Measurements from ENCODE around the gene DCLK1. TPM values are rescaled to one million over a fixed set of nuclear protein-coding genes. Genes with fewer than 3 reads are reported as not detected.

Gene DCLK1
- total RNA-seq, 2 experiments from 2014 or later = not detected

GRCh38 chr13:36057041-36057440, 74.1 kb downstream of the DCLK1 start:
- H3K27ac Mint-ChIP-seq = no peak overlapping the region
- H3K4me1 Mint-ChIP-seq (ENCODE audit: low read depth) = no peaks in the 10 kb centered on the region
- CTCF ChIA-PET = no interaction called here

GRCh38 chr13:36055366-36055765, 75.8 kb downstream of the DCLK1 start:
- Mint-ChIP-seq H3K9me3 (ENCODE audit: insufficient read depth) (no peaks in the 10 kb centered on the region), H3K4me3 (no peak overlapping the region), H3K36me3 (ENCODE audit: low read depth) (no peaks in the 10 kb centered on the region), H3K27me3 (ENCODE audit: low read depth) (no peaks in the 10 kb centered on the region), H3K27ac (no peak overlapping the region), H3K4me1 (ENCODE audit: low read depth) (no peaks in the 10 kb centered on the region)
- POLR2A ChIA-PET = no interaction called here
- CTCF ChIA-PET = no interaction called here
- no peak for ATAC-seq
- no peak for DNase-seq

More at GRCh38 chr13:36057041-36057440, 74.1 kb downstream of the DCLK1 start:
- ATAC-seq (no peak), DNase-seq (no peak)
- no peaks in the 10 kb centered on the region for H3K36me3 Mint-ChIP-seq (ENCODE audit: low read depth)
- POLR2A ChIA-PET = no interaction called here
- no peaks in the 10 kb centered on the region for H3K9me3 Mint-ChIP-seq (ENCODE audit: insufficient read depth)
- H3K4me3 Mint-ChIP-seq = no peak overlapping the region
- H3K27me3 Mint-ChIP-seq (ENCODE audit: low read depth) = no peaks in the 10 kb centered on the region

GRCh38 chr13:36054041-36054440, 77.1 kb downstream of the DCLK1 start:
- POLR2A ChIA-PET = no interaction called here
- ATAC-seq = no peak

GRCh38 chr13:36051082-36051481, 80.1 kb downstream of the DCLK1 start:
- Mint-ChIP-seq H3K27me3 (ENCODE audit: low read depth) (no peaks in the 10 kb centered on the region), H3K36me3 (ENCODE audit: low read depth) (no peaks in the 10 kb centered on the region), H3K4me3 (no peak overlapping the region), H3K9me3 (ENCODE audit: insufficient read depth) (no peaks in the 10 kb centered on the region), H3K27ac (no peak overlapping the region), H3K4me1 (ENCODE audit: low read depth) (no peaks in the 10 kb centered on the region)
- ChIA-PET CTCF (no interaction called here), POLR2A (no interaction called here)
- DNase-seq (no peak), ATAC-seq (no peak)

More at GRCh38 chr13:36054041-36054440, 77.1 kb downstream of the DCLK1 start:
- CTCF ChIA-PET = no interaction called here
- Mint-ChIP-seq H3K4me1 (ENCODE audit: low read depth) (no peaks in the 10 kb centered on the region), H3K4me3 (no peak overlapping the region), H3K36me3 (ENCODE audit: low read depth) (no peaks in the 10 kb centered on the region), H3K27ac (no peak overlapping the region), H3K27me3 (ENCODE audit: low read depth) (no peaks in the 10 kb centered on the region), H3K9me3 (ENCODE audit: insufficient read depth) (no peaks in the 10 kb centered on the region)
- DNase-seq = no peak

GRCh38 chr13:36046672-36047071, 84.5 kb downstream of the DCLK1 start:
- CTCF ChIA-PET = no interaction called here
- DNase-seq = no peak
- no peaks in the 10 kb centered on the region for H3K4me1 Mint-ChIP-seq (ENCODE audit: low read depth)
- ATAC-seq = no peak
- no peaks in the 10 kb centered on the region for H3K9me3 Mint-ChIP-seq (ENCODE audit: insufficient read depth)
- no peak overlapping the region for H3K4me3 Mint-ChIP-seq
- H3K36me3 Mint-ChIP-seq (ENCODE audit: low read depth) = no peaks in the 10 kb centered on the region
- POLR2A ChIA-PET = no interaction called here
- no peak overlapping the region for H3K27ac Mint-ChIP-seq
- H3K27me3 Mint-ChIP-seq (ENCODE audit: low read depth) = no peaks in the 10 kb centered on the region

- DNase-seq (no peak), ATAC-seq (no peak)
- Mint-ChIP-seq H3K4me1 (ENCODE audit: low read depth) (no peaks in the 10 kb centered on the region), H3K27me3 (ENCODE audit: low read depth) (no peaks in the 10 kb centered on the region), H3K27ac (no peak overlapping the region), H3K9me3 (ENCODE audit: insufficient read depth) (no peaks in the 10 kb centered on the region), H3K36me3 (ENCODE audit: low read depth) (no peaks in the 10 kb centered on the region), H3K4me3 (no peak overlapping the region)
- CTCF ChIA-PET = no interaction called here
- POLR2A ChIA-PET = no interaction called here
These were observed 92.2 kb downstream of the DCLK1 start for GRCh38 chr13:36038785-36039555.

- ATAC-seq (no peak), DNase-seq (no peak)
- Mint-ChIP-seq H3K27me3 (ENCODE audit: low read depth) (no peaks in the 10 kb centered on the region), H3K4me1 (ENCODE audit: low read depth) (no peaks in the 10 kb centered on the region), H3K4me3 (no peak overlapping the region), H3K9me3 (ENCODE audit: insufficient read depth) (peaks cover 3% of the 10 kb centered on the region), H3K27ac (no peak overlapping the region), H3K36me3 (ENCODE audit: low read depth) (no peaks in the 10 kb centered on the region)
- ChIA-PET POLR2A (no interaction called here), CTCF (no interaction called here)
These were observed 98.1 kb downstream of the DCLK1 start for GRCh38 chr13:36033035-36033434.

GRCh38 chr13:36031490-36031889, 99.7 kb downstream of the DCLK1 start:
- no peak for ATAC-seq

GRCh38 chr13:36030670-36031331, 100.4 kb downstream of the DCLK1 start:
- peaks cover 3% of the 10 kb centered on the region for H3K9me3 Mint-ChIP-seq (ENCODE audit: insufficient read depth)
- H3K4me1 Mint-ChIP-seq (ENCODE audit: low read depth) = no peaks in the 10 kb centered on the region
- no peak overlapping the region for H3K4me3 Mint-ChIP-seq
- ATAC-seq (no peak), DNase-seq (no peak)
- ChIA-PET POLR2A (no interaction called here), CTCF (no interaction called here)
- H3K36me3 Mint-ChIP-seq (ENCODE audit: low read depth) = no peaks in the 10 kb centered on the region
- no peaks in the 10 kb centered on the region for H3K27me3 Mint-ChIP-seq (ENCODE audit: low read depth)
- no peak overlapping the region for H3K27ac Mint-ChIP-seq

More at GRCh38 chr13:36031490-36031889, 99.7 kb downstream of the DCLK1 start:
- Mint-ChIP-seq H3K36me3 (ENCODE audit: low read depth) (no peaks in the 10 kb centered on the region), H3K9me3 (ENCODE audit: insufficient read depth) (peaks cover 3% of the 10 kb centered on the region), H3K4me3 (no peak overlapping the region), H3K4me1 (ENCODE audit: low read depth) (no peaks in the 10 kb centered on the region), H3K27ac (no peak overlapping the region), H3K27me3 (ENCODE audit: low read depth) (no peaks in the 10 kb centered on the region)
- ChIA-PET POLR2A (no interaction called here), CTCF (no interaction called here)
- no peak for DNase-seq

- H3K27ac Mint-ChIP-seq = no peak overlapping the region
- ATAC-seq (no peak), DNase-seq (no peak)
- H3K4me3 Mint-ChIP-seq = no peak overlapping the region
- POLR2A ChIA-PET = no interaction called here
- H3K9me3 Mint-ChIP-seq (ENCODE audit: insufficient read depth) = peaks cover 3% of the 10 kb centered on the region
- H3K27me3 Mint-ChIP-seq (ENCODE audit: low read depth) = no peaks in the 10 kb centered on the region
- CTCF ChIA-PET = no interaction called here
- no peaks in the 10 kb centered on the region for H3K36me3 Mint-ChIP-seq (ENCODE audit: low read depth)
- no peaks in the 10 kb centered on the region for H3K4me1 Mint-ChIP-seq (ENCODE audit: low read depth)
These were observed 102.0 kb downstream of the DCLK1 start for GRCh38 chr13:36029166-36029565.

- DNase-seq (no peak), ATAC-seq (no peak)
- H3K9me3 Mint-ChIP-seq (ENCODE audit: insufficient read depth) = peaks cover 3% of the 10 kb centered on the region
- H3K4me1 Mint-ChIP-seq (ENCODE audit: low read depth) = no peaks in the 10 kb centered on the region
- POLR2A ChIA-PET = no interaction called here
- no peaks in the 10 kb centered on the region for H3K36me3 Mint-ChIP-seq (ENCODE audit: low read depth)
- no peak overlapping the region for H3K27ac Mint-ChIP-seq
- H3K4me3 Mint-ChIP-seq = no peak overlapping the region
- CTCF ChIA-PET = no interaction called here
- no peaks in the 10 kb centered on the region for H3K27me3 Mint-ChIP-seq (ENCODE audit: low read depth)
These were observed 102.7 kb downstream of the DCLK1 start for GRCh38 chr13:36028359-36029025.

GRCh38 chr13:36026531-36026930, 104.7 kb downstream of the DCLK1 start:
- no peak for ATAC-seq
- POLR2A ChIA-PET = no interaction called here
- CTCF ChIA-PET = no interaction called here
- Mint-ChIP-seq H3K27me3 (ENCODE audit: low read depth) (no peaks in the 10 kb centered on the region), H3K27ac (no peak overlapping the region), H3K9me3 (ENCODE audit: insufficient read depth) (peaks cover 10% of the 10 kb centered on the region), H3K4me3 (no peak overlapping the region), H3K4me1 (ENCODE audit: low read depth) (no peaks in the 10 kb centered on the region), H3K36me3 (ENCODE audit: low read depth) (no peaks in the 10 kb centered on the region)
- DNase-seq = no peak
